T47D (cell line): Measurements from ENCODE around the gene EFCAB12.
A peak's percentile ranks its signal among the peaks of the same experiment; 100 is the strongest.

ENCODE experiments used
- DNase-seq, 2 experiments: peaks; one replicate each; pipeline versions ENCODE4 v3.0.0 to v3.0.0-alpha.2; 2011 to 2012; ENCODE audit warnings: low read depth in 1 of 2, low spot score in 1 of 2
- JUND ChIP-seq: IDR thresholded peaks from 2 replicates; pipeline ENCODE4 v1.6.1; 2012; ENCODE audit warnings: low read depth
- in situ Hi-C: cut with HindIII; loops from 2 replicates; pipeline ENCODE4 v1.10.0; 2016; ENCODE audit warnings: low sequenced_read_pairs, low pct_unique_long_range_greater_than_20kb

EFCAB12 gene

DNA sequence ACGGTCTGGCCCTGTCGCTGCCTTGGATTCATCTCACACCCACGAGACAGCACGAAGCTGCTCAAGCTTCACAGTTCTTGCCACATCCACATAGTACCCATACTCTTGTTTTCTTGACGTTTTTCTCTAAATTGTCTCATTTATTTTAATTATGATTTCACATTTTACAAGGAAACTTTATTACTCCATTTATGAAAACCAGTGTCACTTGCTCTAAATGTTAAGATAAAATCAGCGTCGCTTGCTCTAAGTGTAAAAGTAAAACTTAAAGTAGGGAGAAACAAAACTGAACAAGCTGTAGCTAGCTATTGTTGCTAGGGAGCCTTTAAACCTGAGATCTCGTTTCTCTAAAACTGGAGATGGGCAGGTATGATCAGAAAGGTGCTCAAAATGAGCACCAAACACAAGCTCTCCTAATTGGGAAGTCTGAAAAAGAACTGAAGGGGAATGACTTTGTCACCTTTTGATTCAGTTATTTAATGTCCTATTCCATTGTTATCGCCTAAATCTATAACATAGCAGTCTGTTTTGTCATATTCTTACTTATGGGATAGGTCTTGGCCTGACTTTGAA lies 12.3 kb upstream of the EFCAB12 start:
- no peak for DNase-seq
- in situ Hi-C loops, result no loop called here
- no peak for TF ChIP-seq JUND

DNA sequence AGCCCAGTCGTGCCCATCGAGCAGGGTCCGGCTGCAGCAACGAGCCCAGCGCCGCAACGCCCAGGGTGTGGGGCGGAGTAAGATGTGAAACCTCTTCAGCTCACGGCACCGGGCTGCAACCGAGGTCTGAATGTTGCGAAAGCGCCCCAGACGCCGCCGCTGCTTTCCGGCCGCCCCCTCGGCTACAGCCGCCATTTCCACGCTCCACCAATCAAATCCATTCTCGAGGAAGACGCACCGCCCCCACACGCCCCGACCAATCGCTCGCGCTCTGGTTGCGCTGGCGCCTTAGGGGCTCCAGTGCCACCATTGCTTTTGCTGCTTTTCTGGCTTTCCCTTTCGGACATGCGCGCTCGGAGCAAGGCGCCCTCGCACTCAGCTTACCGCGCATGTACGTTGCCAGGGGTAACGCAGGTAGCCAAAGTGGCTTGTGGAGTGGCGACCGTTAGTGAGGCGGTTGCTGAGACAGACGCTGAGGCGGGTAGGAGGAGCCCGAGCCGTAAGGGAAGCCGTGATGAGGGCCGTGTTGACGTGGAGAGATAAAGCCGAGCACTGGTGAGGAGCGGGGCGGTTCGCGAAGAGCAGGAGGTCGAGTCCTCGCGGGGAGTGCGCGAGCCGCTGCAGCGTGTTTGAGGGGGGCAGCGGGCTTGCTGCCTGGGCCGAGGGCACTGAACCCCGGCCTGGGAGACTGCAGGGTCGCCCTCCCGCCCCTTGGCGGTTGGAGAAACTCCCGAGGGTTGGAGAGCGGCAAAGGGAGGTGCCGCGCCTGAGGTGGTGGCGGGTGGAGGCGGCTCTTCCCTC lies 11.6 kb upstream of the EFCAB12 start, which contains the start of the genes IFT122 and MBD4:
IFT122 (plus strand) TSS at position 408 of the 801 bp plus-strand sequence; CDS start at position 515, 107 bp downstream.
MBD4 (minus strand) TSS at position 132 of the 801 bp plus-strand sequence; CDS start at position 17, 115 bp downstream.
- in situ Hi-C loops, result no loop called here
- TF ChIP-seq JUND, result no peak
- peak; percentile 98 to 99 for DNase-seq

DNA sequence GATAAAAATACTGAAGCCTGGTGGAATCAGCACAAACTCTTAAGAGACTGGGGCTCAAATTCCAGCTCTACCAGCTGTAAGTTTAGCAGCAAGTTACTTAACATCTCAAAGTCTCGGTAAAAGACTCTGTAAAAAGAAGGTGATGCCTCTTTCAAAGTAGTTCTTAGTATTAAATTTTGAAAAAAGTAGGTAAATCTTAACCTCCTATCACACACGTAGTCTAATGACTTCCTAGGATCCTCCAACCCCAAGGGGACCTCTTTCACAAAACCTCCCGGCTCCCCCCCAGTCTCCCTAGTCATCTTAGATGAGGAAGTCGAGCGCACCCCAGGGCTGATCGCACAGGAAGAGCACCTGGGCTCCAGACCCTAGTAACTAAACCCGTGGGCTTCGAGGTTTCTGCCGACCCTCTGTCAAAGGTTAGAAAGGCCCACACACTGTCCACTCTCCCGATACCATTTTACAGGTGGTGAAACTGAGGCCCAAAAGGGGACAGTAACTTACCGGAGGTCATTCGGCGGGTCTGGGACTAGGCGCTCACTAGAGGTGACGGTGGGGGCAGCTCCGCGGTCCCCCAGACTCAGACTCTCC lies 10.9 kb upstream of the EFCAB12 start:
- TF ChIP-seq JUND, result no peak
- in situ Hi-C loops, result no loop called here
- DNase-seq, result peak; percentile 18 to 22

DNA sequence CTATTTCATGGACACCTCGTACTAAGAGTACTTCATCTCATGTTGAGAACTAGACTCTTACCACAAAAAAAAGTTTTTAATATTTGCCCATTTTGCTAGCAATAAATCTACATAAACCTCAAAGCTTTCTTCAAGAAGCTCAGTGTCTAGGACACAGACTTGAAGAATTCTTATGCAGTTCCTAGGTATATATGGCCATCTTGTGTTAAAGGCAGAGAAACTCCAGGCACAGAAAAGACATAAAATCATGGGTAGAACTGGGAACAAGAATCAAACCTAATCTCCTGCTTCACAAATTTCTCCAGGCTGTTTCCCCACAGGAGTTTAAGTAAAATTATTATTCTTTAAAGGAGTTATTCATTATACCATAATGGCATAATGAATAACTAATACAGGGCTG lies 6.9 kb upstream of the EFCAB12 start:
- TF ChIP-seq JUND, result no peak
- DNase-seq, result no peak
- in situ Hi-C loops, result no loop called here

DNA sequence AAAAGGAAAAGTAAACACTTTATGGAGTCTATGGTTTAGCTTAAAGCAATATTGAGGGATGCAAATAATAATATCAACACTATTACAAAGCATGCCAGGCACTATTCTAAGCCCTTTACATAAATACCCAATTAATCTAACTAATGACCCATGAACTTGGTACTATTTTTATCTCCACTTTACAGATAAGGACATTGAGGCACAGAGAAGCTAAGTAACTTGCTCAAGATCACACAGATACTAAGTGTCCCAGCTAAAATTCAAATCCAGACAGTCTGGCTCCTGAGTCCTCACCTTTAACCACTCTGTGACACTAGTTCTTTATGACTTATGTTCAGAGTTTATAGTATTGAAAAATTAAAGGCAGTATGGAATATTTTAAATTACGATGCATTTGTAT lies 5.7 kb upstream of the EFCAB12 start:
- in situ Hi-C loops, result no loop called here
- TF ChIP-seq JUND, result no peak
- DNase-seq, result no peak

DNA sequence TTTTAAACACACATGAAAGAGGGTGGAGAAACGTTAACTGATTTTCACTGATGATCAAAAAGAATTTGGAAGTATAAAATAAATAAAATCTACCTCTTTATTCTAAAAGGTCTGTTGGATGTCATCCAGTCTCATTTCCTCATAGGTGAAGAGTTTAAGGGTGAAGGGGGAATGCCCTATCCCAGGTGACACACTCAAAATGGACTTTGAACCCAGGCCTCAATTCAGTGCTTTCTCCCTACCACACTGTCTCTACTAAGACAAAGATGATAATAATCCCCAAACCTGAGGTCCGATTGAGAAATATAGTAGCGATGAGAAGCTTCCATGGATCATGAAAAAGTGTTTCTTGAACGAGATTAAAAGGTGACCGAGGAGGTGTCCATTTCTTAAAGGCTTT lies 5.1 kb upstream of the EFCAB12 start:
- TF ChIP-seq JUND, result no peak
- no peak for DNase-seq
- in situ Hi-C loops, result no loop called here

DNA sequence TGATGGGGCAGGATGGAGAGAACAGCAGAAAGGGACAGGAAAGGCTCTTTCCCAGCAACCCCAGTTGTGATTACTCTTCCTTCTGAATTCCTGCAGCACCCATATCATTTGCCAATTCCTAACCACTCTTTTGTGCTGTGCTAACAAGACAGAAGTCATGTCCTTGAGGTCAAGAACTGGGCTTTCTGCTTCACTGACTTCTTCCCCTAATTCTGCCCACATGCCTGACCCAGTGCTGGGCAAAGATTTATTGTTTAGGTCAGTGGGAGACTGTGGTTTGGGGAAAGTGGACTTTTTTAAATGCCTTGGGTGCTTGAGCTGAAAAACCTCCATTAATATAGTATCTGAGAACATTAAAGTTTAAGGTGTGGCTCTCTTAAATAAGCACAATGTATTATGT lies 4.2 kb upstream of the EFCAB12 start:
- in situ Hi-C loops, result no loop called here
- TF ChIP-seq JUND, result no peak

DNA sequence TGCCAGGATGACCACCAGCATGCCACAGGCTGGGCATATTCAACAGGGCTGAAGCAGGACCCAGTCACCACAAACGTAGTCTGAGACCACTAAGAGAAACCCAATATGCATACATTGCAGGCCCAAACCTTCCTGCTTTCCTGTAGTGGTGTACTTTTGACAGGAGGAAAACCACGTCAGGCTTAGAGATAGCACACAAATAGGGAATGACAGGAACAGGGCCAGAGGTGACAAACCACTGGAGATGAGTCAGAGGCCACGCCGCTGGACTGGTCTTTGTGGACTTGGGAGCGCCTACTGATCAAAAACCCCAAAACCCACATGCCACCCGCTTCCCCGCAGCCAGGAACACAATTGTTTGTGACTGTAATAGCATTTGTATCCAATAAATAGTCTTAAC lies 3.6 kb upstream of the EFCAB12 start:
- in situ Hi-C loops, result no loop called here
- no peak for DNase-seq
- no peak for TF ChIP-seq JUND

More for the DNA sequence above, 4.2 kb upstream of the EFCAB12 start:
- DNase-seq, result no peak

DNA sequence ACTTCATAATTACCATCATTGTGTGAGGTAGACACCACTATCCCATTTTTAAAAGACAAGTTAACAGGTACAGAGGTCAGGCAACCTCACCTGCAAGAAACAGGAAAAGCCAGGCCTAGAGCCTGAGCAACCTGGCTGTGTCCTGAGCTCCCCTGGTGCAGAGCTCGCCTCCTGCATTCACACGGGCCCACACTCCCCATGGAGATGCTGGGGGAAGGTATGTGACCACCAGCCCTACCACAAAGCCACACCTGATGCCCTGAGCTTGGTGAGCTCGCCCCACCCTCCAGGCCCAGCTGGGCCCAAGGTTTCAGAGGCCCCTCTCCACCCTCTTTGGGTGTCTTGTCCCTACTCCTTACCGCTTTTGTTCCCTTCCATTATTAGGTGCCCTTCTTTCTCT lies 1.2 kb upstream of the EFCAB12 start:
- DNase-seq, result no peak
- TF ChIP-seq JUND, result no peak
- in situ Hi-C loops, result no loop called here

DNA sequence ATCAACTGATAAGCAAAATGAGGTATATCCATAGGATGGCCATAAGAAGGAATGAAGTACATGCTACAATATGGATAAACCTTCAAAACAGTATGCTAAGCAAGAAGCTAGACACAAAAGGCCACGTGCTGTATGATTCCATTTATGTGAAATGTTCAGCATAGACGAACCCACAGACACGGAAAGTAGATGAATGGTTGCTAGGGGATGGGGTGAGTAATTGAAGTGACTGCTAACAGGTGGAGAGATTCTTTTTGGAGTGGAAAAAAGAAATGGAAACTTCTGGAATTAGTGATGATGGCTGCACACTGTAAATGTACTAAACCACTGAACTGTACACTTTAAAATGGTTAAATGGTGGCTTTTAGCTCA lies 630 bp upstream of the EFCAB12 start:
- in situ Hi-C loops, result no loop called here
- TF ChIP-seq JUND, result no peak
- no peak for DNase-seq

DNA sequence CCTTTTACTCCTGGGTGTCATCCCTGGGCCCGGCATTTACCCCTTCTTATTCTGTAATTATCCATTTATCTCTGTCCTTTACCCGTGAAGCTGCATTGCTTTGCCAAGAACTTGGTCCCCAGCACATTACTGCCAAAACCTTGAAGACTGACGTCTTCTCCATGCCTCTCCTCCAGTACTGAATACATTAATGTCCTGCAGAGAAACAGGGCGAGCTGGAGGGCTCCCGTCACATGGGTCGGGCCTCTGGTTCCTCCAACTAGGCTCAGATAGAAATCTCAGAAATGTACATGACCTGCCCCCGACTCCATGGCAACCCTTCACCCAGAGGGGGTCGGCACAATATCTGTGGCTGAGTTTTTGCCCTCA lies 445 bp downstream of the EFCAB12 start:
- no peak for TF ChIP-seq JUND
- no peak for DNase-seq
- in situ Hi-C loops, result no loop called here

DNA sequence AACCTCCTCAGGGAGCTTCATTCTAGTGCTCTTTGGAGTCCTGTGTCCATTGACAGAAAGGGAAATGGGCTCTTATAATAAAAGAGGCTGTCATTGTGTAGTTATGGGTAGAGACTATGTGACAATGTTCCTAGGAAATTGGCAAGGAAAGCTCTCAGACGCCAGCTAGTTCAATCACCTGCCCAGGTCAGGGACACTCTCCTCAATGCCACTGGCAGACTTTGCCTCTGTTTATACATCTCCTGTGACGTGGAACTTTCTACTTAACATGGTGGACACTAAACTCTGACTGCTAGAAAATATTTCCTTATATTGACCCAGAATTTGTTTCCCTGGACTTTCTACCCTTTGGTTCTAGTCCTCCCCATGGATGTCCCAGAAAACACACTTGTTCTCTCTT lies 2.8 kb downstream of the EFCAB12 start:
- TF ChIP-seq JUND, result no peak
- in situ Hi-C loops, result no loop called here
- no peak for DNase-seq

DNA sequence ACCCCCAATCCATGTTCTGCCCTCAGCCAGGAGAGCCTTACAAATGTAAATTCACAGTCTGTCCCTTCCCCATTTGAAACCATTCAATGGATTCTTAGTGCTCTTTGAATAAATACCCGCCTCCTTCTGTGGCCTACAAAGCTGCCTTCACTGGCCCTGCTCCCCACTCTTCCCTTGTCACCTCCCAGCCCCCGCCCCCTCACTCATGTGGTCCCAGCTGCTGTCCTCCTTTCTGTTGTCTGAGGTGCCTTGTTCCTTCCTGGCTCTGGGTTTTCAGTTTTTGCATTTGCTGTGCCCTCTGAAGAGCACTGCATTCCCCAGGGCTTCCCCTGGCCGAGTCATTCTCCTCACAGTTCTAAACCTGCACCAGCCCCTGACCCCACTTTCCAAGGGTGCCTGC lies 3.2 kb downstream of the EFCAB12 start:
- no peak for DNase-seq
- in situ Hi-C loops, result no loop called here
- no peak for TF ChIP-seq JUND
